Panc1 (cell line): ENCODE results near the gene CHST10.

Experiments
- CTCF ChIP-seq: fragments of 450-650 bp; IDR thresholded peaks from 2 replicates; pipeline ENCODE4 v1.5.1; 2017; ENCODE audit warnings: mild to moderate bottlenecking
- POLR2AphosphoS5 ChIP-seq: IDR thresholded peaks from 2 replicates; pipeline ENCODE4 v1.6.1; 2012; ENCODE audit warnings: mild to moderate bottlenecking, low read depth, low read length, moderate library complexity
- REST ChIP-seq, 2 experiments: IDR thresholded peaks; 2 replicates each; pipeline ENCODE4 v1.6.1; 2011 to 2012; ENCODE audit warnings: low read depth in 2 of 2, control low read depth in 1 of 2, low read length in 1 of 2, mild to moderate bottlenecking in 1 of 2, moderate library complexity in 1 of 2; ENCODE audit not compliant: insufficient read depth in 1 of 2
- TCF7L2 ChIP-seq: IDR thresholded peaks from 2 replicates; pipeline ENCODE4 v1.6.1; 2011; ENCODE audit warnings: mild to moderate bottlenecking, low read depth, low read length, inconsistent platforms

DNA sequence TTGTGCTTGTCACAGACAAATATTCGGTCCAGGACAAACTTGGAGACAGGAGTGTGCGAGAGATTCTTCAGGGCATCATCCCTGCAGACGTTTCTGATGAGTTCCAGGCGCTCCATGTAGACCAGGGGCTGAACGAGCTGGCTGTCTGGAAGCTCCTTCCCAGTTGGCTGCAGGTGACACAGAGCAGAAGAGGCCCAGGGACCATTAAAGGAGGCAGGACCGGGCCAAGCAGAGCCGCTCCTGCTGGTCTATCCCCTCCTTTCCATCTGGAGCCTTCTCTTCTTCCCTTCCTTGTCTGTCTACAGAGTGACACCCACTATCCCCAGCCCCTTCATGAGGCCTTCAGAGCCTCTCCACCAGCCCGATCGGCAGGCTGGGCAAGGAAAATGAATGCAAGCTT, 19.5 kb downstream of the CHST10 start:
- no peak for TF ChIP-seq CTCF
- no peak for TF ChIP-seq POLR2AphosphoS5
- no peak for TF ChIP-seq REST (IDR thresholded peaks at IDR 0.05; ENCODE audit: insufficient read depth in 1 of 2, low read depth in 2 of 2, low read length in 1 of 2)
- no peak for TF ChIP-seq TCF7L2
